ENCODE results near the gene CREG1. TPM values are rescaled to one million over a fixed set of nuclear protein-coding genes. Genes with fewer than 3 reads are reported as not detected.
A peak's percentile ranks its signal among the peaks of the same experiment; 100 is the strongest.

CREG1 gene
- total RNA-seq, 1 donor from 2014 or later, result 171 TPM

GRCh38 chr1:167542109-167543032 is 11.2 kb downstream of the CREG1 start:
- no peak for TF ChIP-seq CTCF (IDR thresholded peaks at IDR 0.05)
- Histone ChIP-seq H3K4me3 (no peak overlapping the region), H3K4me1 (peaks cover 4% of the 10 kb centered on the region), H3K36me3 (peaks cover 45% of the 10 kb centered on the region), H3K9me3 (no peaks in the 10 kb centered on the region), H3K27ac (no peak overlapping the region), H3K27me3 (no peaks in the 10 kb centered on the region)
- DNase-seq, result no peak
- intact Hi-C loops (cut with DNase I), result no loop called here
- peak; percentile 48 for ATAC-seq

- Histone ChIP-seq H3K4me3 (no peak overlapping the region), H3K4me1 (peaks cover 4% of the 10 kb centered on the region), H3K27me3 (no peaks in the 10 kb centered on the region), H3K27ac (no peak overlapping the region), H3K36me3 (peaks cover 37% of the 10 kb centered on the region), H3K9me3 (no peaks in the 10 kb centered on the region)
- intact Hi-C loops (cut with DNase I), result no loop called here
- no peak for TF ChIP-seq CTCF (IDR thresholded peaks at IDR 0.05)
- ATAC-seq (no peak), DNase-seq (no peak)
Measured at GRCh38 chr1:167541610-167542009, 12.0 kb downstream of the CREG1 start.

GRCh38 chr1:167541003-167541402 is 12.6 kb downstream of the CREG1 start:
- no peak for TF ChIP-seq CTCF (IDR thresholded peaks at IDR 0.05)

GRCh38 chr1:167538657-167539056 is 14.9 kb downstream of the CREG1 start:
- Histone ChIP-seq H3K36me3 (peaks cover 10% of the 10 kb centered on the region), H3K4me1 (no peaks in the 10 kb centered on the region), H3K4me3 (no peak overlapping the region), H3K27ac (no peak overlapping the region), H3K27me3 (no peaks in the 10 kb centered on the region), H3K9me3 (no peaks in the 10 kb centered on the region)
- DNase-seq, result no peak
- no peak for TF ChIP-seq CTCF (IDR thresholded peaks at IDR 0.05)
- no peak for ATAC-seq
- intact Hi-C loops (cut with DNase I), result loop anchor here (10.0 kb wide), 1 partner anchor 274 kb away; no protein-coding TSS in a partner anchor

More at GRCh38 chr1:167541003-167541402, 12.6 kb downstream of the CREG1 start:
- Histone ChIP-seq H3K36me3 (peaks cover 33% of the 10 kb centered on the region), H3K27ac (no peak overlapping the region), H3K9me3 (no peaks in the 10 kb centered on the region), H3K4me1 (peaks cover 4% of the 10 kb centered on the region), H3K27me3 (no peaks in the 10 kb centered on the region), H3K4me3 (no peak overlapping the region)
- DNase-seq (no peak), ATAC-seq (no peak)
- intact Hi-C loops (cut with DNase I), result no loop called here

- ATAC-seq (peak; percentile 95), DNase-seq (peak; percentile 76)
- H3K27me3 ChIP-seq, result no peaks in the 10 kb centered on the region
- no peak overlapping the region for H3K27ac ChIP-seq
- H3K4me1 ChIP-seq, result no peaks in the 10 kb centered on the region
- TF ChIP-seq CTCF (IDR thresholded peaks at IDR 0.05), result peak; percentile 91
- intact Hi-C loops (cut with DNase I), result loop anchor here (10.0 kb wide), 1 partner anchor 269 kb away; no protein-coding TSS in a partner anchor
- H3K9me3 ChIP-seq, result no peaks in the 10 kb centered on the region
- H3K4me3 ChIP-seq, result no peak overlapping the region
- no peaks in the 10 kb centered on the region for H3K36me3 ChIP-seq
Measured at GRCh38 chr1:167533851-167534300, 19.7 kb downstream of the CREG1 start.
